H1 (cell line): Measurements from ENCODE around the gene YWHAB. TPM values are rescaled to one million over a fixed set of nuclear protein-coding genes. Genes with fewer than 3 reads are reported as not detected.

ENCODE experiments used
- CTCF ChIA-PET: fragments of 300-600 bp; sonication (Branson Sonifier 250); formaldehyde crosslinking; loops from one replicate; lab custom pipeline; 2021; ENCODE audit not compliant: partially characterized antibody; lab: Charles Lee
- POLR2A ChIA-PET: fragments of 300-600 bp; sonication (Branson Sonifier 250); formaldehyde crosslinking; loops from one replicate; lab custom pipeline; 2021; ENCODE audit warnings: inconsistent platforms; ENCODE audit not compliant: partially characterized antibody; lab: Charles Lee
- DNase-seq, 2 experiments: peaks; one replicate each; pipeline versions ENCODE4 v3.0.0 to v3.0.0-alpha.2; 2010 to 2022; ENCODE audit warnings: low spot score in 2 of 2, low read depth in 1 of 2, mixed read lengths in 1 of 2
- FAIRE-seq: peaks from 2 replicates; lab custom pipeline; 2011; peaks lifted over from hg19 to GRCh38; lab: Jason Lieb, UNC
- H2AFZ ChIP-seq: 2 replicates; pipeline ENCODE4 v1.8.1; 2012; ENCODE audit warnings: low read length, inconsistent platforms
- H2AK5ac ChIP-seq: 2 replicates; pipeline ENCODE4 v1.6.1; 2013; ENCODE audit warnings: low read depth, low read length
- H2BK120ac ChIP-seq: replicated peaks from 2 replicates; pipeline ENCODE3; 2013; ENCODE audit warnings: low read depth, low read length, inconsistent platforms
- H2BK12ac ChIP-seq: 2 replicates; pipeline ENCODE4 v1.6.1; 2013; ENCODE audit warnings: low read depth, low read length
- H2BK15ac ChIP-seq: 2 replicates; pipeline ENCODE4 v1.6.1; 2013; ENCODE audit warnings: low read length
- H2BK20ac ChIP-seq: 2 replicates; pipeline ENCODE4 v1.6.1; 2013; ENCODE audit warnings: low read length
- H2BK5ac ChIP-seq: 2 replicates; pipeline ENCODE4 v1.6.1; 2013; ENCODE audit warnings: low read depth, low read length
- H3K14ac ChIP-seq: 2 replicates; pipeline ENCODE4 v1.6.1; 2013; ENCODE audit warnings: inconsistent platforms; ENCODE audit not compliant: insufficient read length
- H3K18ac ChIP-seq: 2 replicates; pipeline ENCODE4 v1.6.1; 2013; ENCODE audit warnings: low read length; ENCODE audit errors: extremely low read depth
- H3K23ac ChIP-seq: 2 replicates; pipeline ENCODE4 v1.6.1; 2013; ENCODE audit warnings: inconsistent platforms; ENCODE audit not compliant: insufficient read length
- H3K23me2 ChIP-seq: 2 replicates; pipeline ENCODE4 v1.6.1; 2013; ENCODE audit warnings: low read depth, low read length
- H3K27ac ChIP-seq: 2 replicates; pipeline ENCODE4 v1.6.1; 2011; ENCODE audit warnings: low read depth, low read length, inconsistent platforms
- H3K27me3 ChIP-seq, 4 experiments: replicated peaks in 1 of 4; 1 replicate in 1 of 4; 2 replicates in 3 of 4; pipeline versions ENCODE4 v1.6.1 to v1.8.1; 2011 to 2013; ENCODE audit warnings: low read length in 3 of 4, mild to moderate bottlenecking in 3 of 4, inconsistent platforms in 2 of 4, mixed read lengths in 2 of 4, moderate library complexity in 1 of 4; ENCODE audit not compliant: control insufficient read depth in 3 of 4, insufficient read depth in 3 of 4; ENCODE audit errors: extremely low read depth in 1 of 4
- H3K36me3 ChIP-seq, 4 experiments: 2 replicates each; pipeline versions ENCODE4 v1.6.1 to v1.8.1; 2011 to 2013; ENCODE audit warnings: mild to moderate bottlenecking in 4 of 4, low read length in 3 of 4, moderate library complexity in 2 of 4, control low read depth in 1 of 4, inconsistent platforms in 1 of 4; ENCODE audit not compliant: insufficient read depth in 4 of 4, control insufficient read depth in 2 of 4
- H3K4ac ChIP-seq: replicated peaks from 2 replicates; pipeline ENCODE3; 2013; ENCODE audit warnings: low read length, low read depth, mixed read lengths, inconsistent platforms; ENCODE audit not compliant: insufficient read length
- H3K4me1 ChIP-seq, 4 experiments: replicated peaks in 1 of 4; 1 replicate in 1 of 4; 2 replicates in 3 of 4; pipeline versions ENCODE4 v1.6.1 to v1.8.1; 2011 to 2013; ENCODE audit warnings: low read length in 3 of 4, inconsistent platforms in 2 of 4, mixed read lengths in 1 of 4; ENCODE audit not compliant: insufficient read depth in 4 of 4, control insufficient read depth in 3 of 4
- H3K4me2 ChIP-seq, 2 experiments: 2 replicates each; pipeline versions ENCODE4 v1.6.1 to v1.8.1; 2011 to 2013; ENCODE audit warnings: low read depth in 2 of 2, low read length in 2 of 2, control low read depth in 1 of 2, inconsistent platforms in 1 of 2, mild to moderate bottlenecking in 1 of 2; ENCODE audit not compliant: insufficient read depth in 1 of 2
- H3K4me3 ChIP-seq, 4 experiments: fragments of 200-600, 300-600 bp in 1 of 4; sonication (generic), shearing (Covaris generic), sonication (Bioruptor Twin) in 1 of 4; 2 replicates each; pipeline versions ENCODE4 v1.5.1 to v1.8.1; 2011 to 2016; ENCODE audit warnings: low read length in 4 of 4, low read depth in 3 of 4, control low read depth in 2 of 4, inconsistent platforms in 2 of 4, mild to moderate bottlenecking in 2 of 4, mixed read lengths in 1 of 4, moderate library complexity in 1 of 4; ENCODE audit not compliant: insufficient read depth in 2 of 4; ENCODE audit errors: extremely low read depth in 1 of 4
- H3K56ac ChIP-seq: replicated peaks from 2 replicates; pipeline ENCODE3; 2013; ENCODE audit warnings: low read depth, mild to moderate bottlenecking, mixed read lengths, low read length, inconsistent platforms; ENCODE audit not compliant: insufficient read length
- H3K79me1 ChIP-seq: 2 replicates; pipeline ENCODE4 v1.6.1; 2013; ENCODE audit warnings: low read depth, low read length, control low read depth
- H3K79me2 ChIP-seq, 2 experiments: 2 replicates each; pipeline versions ENCODE4 v1.6.1 to v1.8.1; 2012 to 2013; ENCODE audit warnings: low read length in 2 of 2, mild to moderate bottlenecking in 2 of 2, inconsistent platforms in 1 of 2; ENCODE audit not compliant: insufficient read depth in 2 of 2, control insufficient read depth in 1 of 2
- H3K9ac ChIP-seq, 4 experiments: replicated peaks in 1 of 4; 1 replicate in 1 of 4; 2 replicates in 3 of 4; pipeline versions ENCODE4 v1.6.1 to v1.8.1; 2011 to 2013; ENCODE audit warnings: low read depth in 3 of 4, low read length in 3 of 4, control low read depth in 2 of 4, mild to moderate bottlenecking in 2 of 4, moderate library complexity in 2 of 4, inconsistent platforms in 1 of 4; ENCODE audit errors: extremely low read depth in 1 of 4
- H3K9me3 ChIP-seq, 2 experiments: 2 replicates each; pipeline versions ENCODE4 v1.6.1 to v1.8.1; 2012 to 2013; ENCODE audit warnings: mild to moderate bottlenecking in 2 of 2, moderate library complexity in 2 of 2, control low read depth in 1 of 2, inconsistent platforms in 1 of 2, low read depth in 1 of 2, low read length in 1 of 2, mixed read lengths in 1 of 2; ENCODE audit not compliant: insufficient read depth in 2 of 2
- H4K20me1 ChIP-seq, 2 experiments: replicated peaks in 1 of 2; 2 replicates each; pipeline versions ENCODE3 to v1.8.1; 2011 to 2013; ENCODE audit warnings: inconsistent platforms in 2 of 2, low read length in 2 of 2, mild to moderate bottlenecking in 1 of 2; ENCODE audit not compliant: insufficient read depth in 2 of 2, control insufficient read depth in 1 of 2
- H4K5ac ChIP-seq: 2 replicates; pipeline ENCODE4 v1.6.1; 2013; ENCODE audit warnings: low read length, low read depth, mixed read lengths, inconsistent platforms; ENCODE audit not compliant: insufficient read length
- H4K8ac ChIP-seq: 2 replicates; pipeline ENCODE4 v1.8.0; 2013; ENCODE audit warnings: mild to moderate bottlenecking, moderate library complexity, low read length, inconsistent platforms; ENCODE audit not compliant: insufficient read depth; ENCODE audit errors: extremely low read depth
- H4K91ac ChIP-seq: replicated peaks from 2 replicates; pipeline ENCODE3; 2013; ENCODE audit warnings: low read length, mixed read lengths, inconsistent platforms; ENCODE audit not compliant: insufficient read length
- KDM1A ChIP-seq: fragments of 200-600, 300-600 bp; sonication (generic); IDR thresholded peaks from 2 replicates; pipeline ENCODE4 v1.7.1; 2016; ENCODE audit warnings: mild to moderate bottlenecking, low read length, borderline replicate concordance
- SAP30 ChIP-seq: fragments of 300-600 bp; sonication (generic); IDR thresholded peaks from 2 replicates; pipeline ENCODE4 v1.7.1; 2012; ENCODE audit warnings: low read length, moderate library complexity, mild to moderate bottlenecking, inconsistent platforms; ENCODE audit not compliant: insufficient read depth, insufficient replicate concordance
- WGBS, 2 experiments: shearing (Covaris generic) in 1 of 2; methylation state at CpG; one replicate each; pipeline versions ENCODE4 v1.1.6 to v1.1.7; 2013 to 2015; ENCODE audit warnings: low lambda C conversion rate in 2 of 2, mixed read lengths in 2 of 2, inconsistent platforms in 1 of 2, low coverage in 1 of 2, missing lambda C conversion rate in 1 of 2; ENCODE audit not compliant: insufficient replicate concordance in 2 of 2, insufficient coverage in 1 of 2, insufficient read length in 1 of 2; ENCODE audit errors: extremely low coverage in 1 of 2, missing lambda C conversion rate in 1 of 2; 5-methylcytosine and 5-hydroxymethylcytosine counted together
- polyA plus RNA-seq, 7 experiments: library from polyadenylated mRNA; depleted of rRNA in 3 of 7; stranded (reverse) in 5 of 7; unstranded in 2 of 7; fragments of >200 nt in 5 of 7; fragments of 200-250 nt in 2 of 7; gene quantifications; 1 replicate in 5 of 7; 2 replicates in 1 of 7; 4 replicates in 1 of 7; pipeline versions ENCODE4 v1.2.1 to v1.2.3, GENCODE V29; 2011 to 2013; ENCODE audit warnings: missing spikeins in 2 of 7, mixed read lengths in 2 of 7
- total RNA-seq: library from RNA; stranded (reverse); fragmentation: NEBNext Ultra II Directional; extraction: Animal tissue kit (Norgen Biotek cat#: 25700); gene quantifications from 2 replicates; pipeline ENCODE4 v1.2.1, GENCODE V29; 2021

YWHAB gene
- total and polyA plus RNA-seq, 2 of the 8 experiments (the other 6 are each of a cell fraction or from before 2014, with no cell fraction given) = 72.9 to 256 TPM

GRCh38 chr20:44838521-44838920, 47.0 kb upstream of the YWHAB start:
- H3K4me2 ChIP-seq = no peak overlapping the region
- no peak overlapping the region for H2BK5ac ChIP-seq
- no peaks in the 10 kb centered on the region; a peak in 1 of 7 replicates for H3K27me3 ChIP-seq
- no peak overlapping the region for H4K91ac ChIP-seq
- no peak overlapping the region for H2AK5ac ChIP-seq
- no peaks in the 10 kb centered on the region; a peak in 1 of 4 replicates for H3K9me3 ChIP-seq
- 93% methylated on average over 1 of the region's 1 CpG; no CpG with 5 or more reads in 1 of the 2 experiments for WGBS, 2 experiments
- H3K79me1 ChIP-seq = no peaks in the 10 kb centered on the region
- H2BK15ac ChIP-seq = no peak overlapping the region
- no peaks in the 10 kb centered on the region for H3K36me3 ChIP-seq
- ChIA-PET POLR2A (interaction anchor here (0.6 kb wide), 1 partner anchor 10 kb away, joined by 5 read pairs; no protein-coding TSS in a partner anchor), CTCF (interaction anchor here (1.4 to 1.8 kb wide), 2 partner anchors 18 to 91 kb away, joined by 4 to 8 read pairs; no protein-coding TSS in a partner anchor)
- no peak overlapping the region for H2BK20ac ChIP-seq
- H3K23me2 ChIP-seq = no peaks in the 10 kb centered on the region; the same call in 1 of the 2 replicates
- no peak overlapping the region for H3K23ac ChIP-seq
- H3K79me2 ChIP-seq = no peaks in the 10 kb centered on the region
- H3K18ac ChIP-seq = no peak overlapping the region
- H3K9ac ChIP-seq = no peak overlapping the region
- no peak for FAIRE-seq
- no peak overlapping the region for H3K27ac ChIP-seq
- no peak overlapping the region for H2BK12ac ChIP-seq
- TF ChIP-seq KDM1A (peak; percentile 72; the same call in 1 of the 2 replicates), SAP30 (no peak)
- H3K4me1 ChIP-seq = peaks cover 0 to 3% (median 2%) of the 10 kb centered on the region in 4 experiments; a peak in 3 of 7 replicates
- H2AFZ ChIP-seq = no peak overlapping the region
- no peak overlapping the region for H2BK120ac ChIP-seq
- DNase-seq = no peak
- H4K20me1 ChIP-seq = no peaks in the 10 kb centered on the region
- H4K5ac ChIP-seq = no peak overlapping the region
- no peak overlapping the region for H3K4me3 ChIP-seq
- no peak overlapping the region for H4K8ac ChIP-seq
- no peak overlapping the region for H3K56ac ChIP-seq
- H3K14ac ChIP-seq = no peak overlapping the region
- no peak overlapping the region for H3K4ac ChIP-seq
